WERI-Rb-1 (cell line): ENCODE measurements around the gene CEP89.
"Not testable (repeated sequence)": the region's sequence is repeated elsewhere in the genome, so short reads cannot be mapped to it uniquely, and the experiment has no call there.

Source experiments
- DNase-seq: peaks from one replicate; pipeline ENCODE4 v3.0.0-alpha.2; 2020
- H3K27ac ChIP-seq: fragments of 250-450 bp; sonication (Bioruptor Pico); 2 replicates; pipeline ENCODE4 v1.5.1; 2020; ENCODE audit warnings: mild to moderate bottlenecking, moderate library complexity
- H3K27me3 ChIP-seq: fragments of 250-450 bp; sonication (Bioruptor Pico); 2 replicates; pipeline ENCODE4 v1.5.1; 2021; ENCODE audit warnings: mild to moderate bottlenecking, low read depth, moderate library complexity; ENCODE audit not compliant: insufficient read depth, severe bottlenecking
- H3K36me3 ChIP-seq: fragments of 250-450 bp; sonication (Bioruptor Pico); 2 replicates; pipeline ENCODE4 v1.5.1; 2020; ENCODE audit warnings: mild to moderate bottlenecking, moderate library complexity
- H3K4me3 ChIP-seq: 2 replicates; pipeline ENCODE4 v1.5.1; 2011; ENCODE audit warnings: low read depth, mild to moderate bottlenecking, control low read depth, low read length
- H3K9me3 ChIP-seq: fragments of 250-450 bp; sonication (Bioruptor Pico); 2 replicates; pipeline ENCODE4 v1.5.1; 2021; ENCODE audit warnings: mild to moderate bottlenecking, moderate library complexity; ENCODE audit not compliant: severe bottlenecking
- TF ChIP-seq, protein P1 (sequence below): IDR thresholded peaks from 2 replicates; pipeline ENCODE4 v1.5.1; 2011; ENCODE audit warnings: low read depth, mild to moderate bottlenecking, control low read depth, inconsistent platforms, low read length

The CEP89 gene

DNA sequence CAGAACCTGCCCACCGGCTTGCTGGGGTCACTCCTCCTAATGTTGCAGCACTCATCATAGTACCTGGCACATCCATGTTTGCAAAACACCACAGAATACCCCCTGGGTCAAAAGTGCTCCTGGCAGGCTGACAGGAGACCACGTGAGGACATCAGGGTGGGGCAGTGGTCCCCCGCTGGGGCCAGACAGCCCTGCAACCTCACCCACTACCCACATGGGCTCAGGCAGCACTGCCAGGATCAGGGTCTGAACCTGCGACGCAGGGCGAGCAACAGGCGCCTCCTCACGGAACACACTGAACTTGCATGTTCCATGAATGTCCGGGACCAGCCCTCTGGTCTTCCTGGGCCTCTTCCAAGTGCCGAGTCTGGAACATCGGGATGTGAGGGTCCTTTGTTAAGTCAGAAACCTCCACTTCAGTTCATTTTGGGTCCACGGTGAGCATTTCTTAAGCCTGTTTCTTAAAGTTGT lies 100.7 kb downstream of the CEP89 start:
- Histone ChIP-seq H3K27me3 (no peaks in the 10 kb centered on the region), H3K27ac (no peak overlapping the region), H3K4me3 (no peak overlapping the region), H3K36me3 (no peaks in the 10 kb centered on the region), H3K9me3 (no peaks in the 10 kb centered on the region)
- TF ChIP-seq, protein P1, sequence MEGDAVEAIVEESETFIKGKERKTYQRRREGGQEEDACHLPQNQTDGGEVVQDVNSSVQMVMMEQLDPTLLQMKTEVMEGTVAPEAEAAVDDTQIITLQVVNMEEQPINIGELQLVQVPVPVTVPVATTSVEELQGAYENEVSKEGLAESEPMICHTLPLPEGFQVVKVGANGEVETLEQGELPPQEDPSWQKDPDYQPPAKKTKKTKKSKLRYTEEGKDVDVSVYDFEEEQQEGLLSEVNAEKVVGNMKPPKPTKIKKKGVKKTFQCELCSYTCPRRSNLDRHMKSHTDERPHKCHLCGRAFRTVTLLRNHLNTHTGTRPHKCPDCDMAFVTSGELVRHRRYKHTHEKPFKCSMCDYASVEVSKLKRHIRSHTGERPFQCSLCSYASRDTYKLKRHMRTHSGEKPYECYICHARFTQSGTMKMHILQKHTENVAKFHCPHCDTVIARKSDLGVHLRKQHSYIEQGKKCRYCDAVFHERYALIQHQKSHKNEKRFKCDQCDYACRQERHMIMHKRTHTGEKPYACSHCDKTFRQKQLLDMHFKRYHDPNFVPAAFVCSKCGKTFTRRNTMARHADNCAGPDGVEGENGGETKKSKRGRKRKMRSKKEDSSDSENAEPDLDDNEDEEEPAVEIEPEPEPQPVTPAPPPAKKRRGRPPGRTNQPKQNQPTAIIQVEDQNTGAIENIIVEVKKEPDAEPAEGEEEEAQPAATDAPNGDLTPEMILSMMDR, result no peak
- DNase-seq, result no peak

DNA sequence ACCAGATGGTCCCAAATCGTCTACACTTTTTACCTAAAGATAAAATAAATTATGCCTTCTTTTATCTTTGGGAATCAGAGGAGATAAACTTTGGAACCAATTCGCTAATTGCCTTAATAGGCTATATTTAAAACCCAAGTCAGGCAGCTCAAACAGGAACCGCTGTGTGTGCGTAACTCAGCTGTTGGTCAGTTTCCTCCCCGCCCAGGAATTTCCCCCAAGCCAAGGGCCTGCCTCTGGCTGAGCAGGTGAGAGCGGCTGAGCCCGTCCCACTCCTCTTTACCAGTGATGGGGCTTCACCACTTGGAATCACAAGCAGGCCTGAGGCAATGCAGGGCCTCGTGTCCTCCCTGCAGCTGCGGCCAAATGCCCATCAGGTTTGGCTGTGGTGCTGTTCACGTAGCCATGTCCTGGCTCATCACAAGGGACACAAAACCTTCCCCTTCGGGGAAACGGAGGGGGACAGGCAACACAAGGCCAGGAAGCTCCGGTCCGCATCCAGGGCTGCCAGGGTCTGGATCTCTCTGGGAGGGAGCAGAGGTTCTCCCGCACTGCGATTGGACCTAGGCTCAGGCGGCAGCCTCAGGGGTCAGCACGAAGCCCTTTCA lies 101.7 kb downstream of the CEP89 start:
- H3K4me3 ChIP-seq, result no peak overlapping the region
- no peaks in the 10 kb centered on the region for H3K9me3 ChIP-seq
- H3K36me3 ChIP-seq, result no peaks in the 10 kb centered on the region
- TF ChIP-seq, protein P1, result no peak
- no peak for DNase-seq
- H3K27ac ChIP-seq, result no peak overlapping the region
- H3K27me3 ChIP-seq, result no peaks in the 10 kb centered on the region

DNA sequence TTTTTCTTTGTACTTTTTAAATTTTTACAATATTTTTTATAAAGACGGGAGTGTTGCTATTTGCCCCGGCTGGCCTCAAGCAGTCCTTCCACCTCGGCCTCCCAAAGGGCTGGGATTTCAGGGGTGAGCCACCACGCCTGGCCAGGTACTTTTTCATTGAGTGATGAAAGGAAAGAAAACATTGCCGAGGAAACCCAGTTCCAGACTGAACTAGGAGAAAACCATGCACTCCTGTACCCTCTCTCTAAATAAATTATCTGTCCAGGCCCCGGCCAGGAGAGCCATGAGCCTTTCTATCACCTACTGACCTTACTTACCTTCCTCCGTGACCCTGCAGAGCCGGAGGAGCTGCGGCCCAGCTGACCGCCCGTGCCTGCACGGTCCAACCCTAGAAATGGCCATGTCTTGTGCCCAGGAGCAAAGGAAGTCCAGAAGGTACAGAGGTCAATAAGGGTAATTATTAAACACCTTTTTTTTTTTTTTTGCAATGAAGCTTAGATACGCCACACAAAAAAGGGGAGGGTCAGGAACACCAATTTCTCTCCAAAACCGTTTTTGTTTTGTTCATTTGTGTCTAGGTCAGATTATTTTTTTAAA lies 102.3 kb downstream of the CEP89 start, which contains the start of gene SLC7A9:
SLC7A9 (minus strand) TSS at position 399 of the 597 bp plus-strand sequence. CDS start 1,233 bp downstream, outside the sequence.
- no peak within 1 kb of the TSS for H3K27ac ChIP-seq
- TF ChIP-seq, protein P1, result no peak
- no peaks in the 10 kb centered on the region for H3K27me3 ChIP-seq
- H3K36me3 ChIP-seq, result no peaks in the 10 kb centered on the region
- no peak within 1 kb of the TSS for H3K4me3 ChIP-seq
- H3K9me3 ChIP-seq, result no peaks in the 10 kb centered on the region
- DNase-seq, result no peak

DNA sequence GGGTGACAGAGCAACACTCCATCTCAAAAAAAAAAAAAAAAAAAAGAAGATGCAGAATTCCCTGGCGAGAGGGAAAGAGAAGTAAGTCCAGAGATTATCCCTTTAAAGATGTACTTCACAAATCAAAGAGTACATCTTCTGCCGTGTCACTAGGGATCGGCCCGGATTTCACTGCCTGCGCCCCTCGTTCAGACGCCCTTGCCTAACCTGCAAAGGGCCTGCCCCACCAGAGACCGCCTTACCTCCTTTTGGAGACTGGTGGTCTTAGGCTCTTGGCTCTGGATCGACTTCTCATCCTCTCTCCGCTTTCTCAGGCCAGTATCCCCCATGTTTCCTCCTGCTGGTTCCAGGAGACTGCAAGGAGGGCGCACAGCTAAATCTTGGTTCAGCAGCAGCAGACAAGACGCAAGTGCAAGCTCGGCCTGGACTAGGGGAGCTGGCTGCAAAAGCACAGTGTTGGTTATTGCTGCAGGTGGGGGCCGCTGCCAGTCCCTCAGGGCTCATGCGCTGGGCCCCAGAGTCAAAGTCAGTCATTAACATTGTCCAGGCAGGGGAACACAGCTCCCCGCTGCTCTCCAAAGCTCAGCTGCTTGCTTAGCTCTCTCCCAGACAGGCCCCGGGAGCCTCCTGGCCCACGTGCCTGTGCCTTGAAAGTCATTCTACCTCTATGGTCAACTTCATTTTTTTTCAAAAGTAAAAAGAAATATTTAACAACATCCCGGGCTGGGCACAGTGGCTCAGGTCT lies 103.4 kb downstream of the CEP89 start:
- Histone ChIP-seq H3K9me3 (no peaks in the 10 kb centered on the region), H3K27ac (no peak overlapping the region), H3K27me3 (no peaks in the 10 kb centered on the region), H3K36me3 (no peaks in the 10 kb centered on the region), H3K4me3 (no peak overlapping the region)
- DNase-seq, result no peak
- TF ChIP-seq, protein P1, result no peak

DNA sequence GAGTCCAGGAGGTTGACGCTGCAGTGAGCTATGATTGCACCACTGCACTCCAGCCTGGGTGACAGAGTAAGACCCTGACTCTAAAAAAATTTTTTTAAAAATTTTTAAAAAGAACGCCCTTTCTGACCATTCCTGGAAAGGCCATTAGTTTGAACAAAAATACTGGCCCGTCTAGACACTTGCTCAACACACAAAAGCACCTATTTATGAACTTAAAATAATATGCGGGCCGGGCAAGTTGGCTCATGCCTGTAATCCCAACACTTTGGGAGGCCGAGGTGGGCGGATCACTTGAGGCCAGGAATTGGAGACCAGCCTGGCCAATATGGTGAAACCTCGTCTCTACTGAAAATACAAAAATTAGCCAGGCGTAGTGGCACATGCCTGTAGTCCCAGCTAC lies 104.3 kb downstream of the CEP89 start:
- not testable (repeated sequence) for H3K36me3 ChIP-seq, H3K4me3 ChIP-seq, DNase-seq, H3K9me3 ChIP-seq, H3K27ac ChIP-seq, H3K27me3 ChIP-seq

DNA sequence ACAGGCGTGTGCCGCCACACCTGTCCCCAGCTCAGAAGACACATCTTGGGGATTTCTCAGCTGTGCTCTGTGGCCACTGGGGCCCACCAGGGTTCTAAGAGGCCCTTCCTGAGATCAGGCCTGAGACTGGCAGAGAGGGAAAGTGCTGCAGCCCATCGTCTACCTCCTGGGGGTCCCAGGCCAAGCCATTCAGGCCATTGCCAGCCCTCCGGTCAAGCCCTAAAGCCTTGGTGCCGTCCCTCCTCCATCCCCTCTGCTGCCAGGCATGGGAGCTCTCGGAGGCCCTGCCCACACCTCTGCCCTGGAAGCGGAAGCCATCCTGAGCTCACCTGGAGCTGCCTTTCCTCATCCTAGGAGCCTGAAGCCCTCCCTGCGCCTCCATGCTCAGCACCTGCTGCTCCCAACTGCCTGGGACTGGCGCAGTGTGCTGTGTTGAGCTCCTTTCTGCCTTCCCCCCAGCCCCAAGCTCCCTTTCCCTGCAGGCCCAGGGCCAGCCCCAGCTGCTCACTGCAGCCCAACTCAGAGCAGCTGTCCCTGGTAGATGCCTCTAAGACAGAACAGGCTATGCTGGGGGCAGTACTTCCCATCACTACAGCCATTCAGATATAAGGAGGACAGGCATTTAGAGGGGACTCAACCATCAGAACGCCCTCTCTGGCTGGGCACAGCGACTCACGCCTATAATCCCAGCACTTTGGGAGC lies 105.0 kb downstream of the CEP89 start:
- no peak overlapping the region for H3K4me3 ChIP-seq
- no peak overlapping the region for H3K27ac ChIP-seq
- TF ChIP-seq, protein P1, result no peak
- DNase-seq, result no peak
- no peaks in the 10 kb centered on the region for H3K27me3 ChIP-seq
- H3K36me3 ChIP-seq, result no peaks in the 10 kb centered on the region
- H3K9me3 ChIP-seq, result no peaks in the 10 kb centered on the region
